HCT116 (cell line): ENCODE results near the gene DHCR7.

Experiments used
- POLR2A ChIP-seq: IDR thresholded peaks from 2 replicates; pipeline ENCODE4 v1.7.0; 2011; ENCODE audit warnings: borderline replicate concordance; ENCODE audit not compliant: insufficient read depth, insufficient read length; ENCODE audit errors: extremely low read depth
- POLR2AphosphoS5 ChIP-seq: IDR thresholded peaks from 2 replicates; pipeline ENCODE4 v1.6.1; 2011; ENCODE audit warnings: mild to moderate bottlenecking, low read depth, low read length, moderate library complexity
- RAD21 ChIP-seq: IDR thresholded peaks from 2 replicates; pipeline ENCODE4 v1.6.1; 2012; ENCODE audit warnings: low read depth, mild to moderate bottlenecking
- REST ChIP-seq: IDR thresholded peaks from 2 replicates; pipeline ENCODE4 v1.6.1; 2012; ENCODE audit warnings: low read depth
- SIN3A ChIP-seq: IDR thresholded peaks from 2 replicates; pipeline ENCODE4 v1.6.1; 2012; ENCODE audit warnings: low read depth
- SP1 ChIP-seq: IDR thresholded peaks from 2 replicates; pipeline ENCODE4 v1.6.1; 2012; ENCODE audit warnings: low read depth
- SRF ChIP-seq: IDR thresholded peaks from 2 replicates; pipeline ENCODE4 v1.6.1; 2012; ENCODE audit warnings: low read depth
- YY1 ChIP-seq: IDR thresholded peaks from 2 replicates; pipeline ENCODE4 v1.6.1; 2011; ENCODE audit warnings: low read length, low read depth, moderate library complexity, mild to moderate bottlenecking; ENCODE audit not compliant: insufficient replicate concordance; ENCODE audit errors: extremely low read depth
- ZBTB33 ChIP-seq: IDR thresholded peaks from 2 replicates; pipeline ENCODE4 v1.6.1; 2011; ENCODE audit warnings: mild to moderate bottlenecking, low read length, moderate library complexity; ENCODE audit not compliant: insufficient replicate concordance; ENCODE audit errors: extremely low read depth
- ZNF274 ChIP-seq: fragments of 200-500 bp; sonication (Bioruptor generic); IDR thresholded peaks from 2 replicates; pipeline ENCODE4 v1.6.1; 2014; ENCODE audit warnings: mild to moderate bottlenecking, low read depth, low read length, inconsistent platforms
- TF ChIP-seq, protein P1 (sequence below), 3 experiments: fragments of 200-600 bp in 1 of 3; sonication (generic) in 1 of 3; IDR thresholded peaks in 2 of 3; conservative IDR thresholded peaks in 1 of 3; 2 replicates each; pipeline ENCODE4 v1.5.1; 2012 to 2017; ENCODE audit warnings: low read depth in 2 of 3, low read length in 2 of 3, antibody characterized with exemption in 1 of 3, borderline replicate concordance in 1 of 3, control low read depth in 1 of 3, mild to moderate bottlenecking in 1 of 3, mixed read lengths in 1 of 3, mixed run types in 1 of 3, moderate library complexity in 1 of 3; ENCODE audit not compliant: insufficient read depth in 1 of 3

- TF ChIP-seq, protein P1, sequence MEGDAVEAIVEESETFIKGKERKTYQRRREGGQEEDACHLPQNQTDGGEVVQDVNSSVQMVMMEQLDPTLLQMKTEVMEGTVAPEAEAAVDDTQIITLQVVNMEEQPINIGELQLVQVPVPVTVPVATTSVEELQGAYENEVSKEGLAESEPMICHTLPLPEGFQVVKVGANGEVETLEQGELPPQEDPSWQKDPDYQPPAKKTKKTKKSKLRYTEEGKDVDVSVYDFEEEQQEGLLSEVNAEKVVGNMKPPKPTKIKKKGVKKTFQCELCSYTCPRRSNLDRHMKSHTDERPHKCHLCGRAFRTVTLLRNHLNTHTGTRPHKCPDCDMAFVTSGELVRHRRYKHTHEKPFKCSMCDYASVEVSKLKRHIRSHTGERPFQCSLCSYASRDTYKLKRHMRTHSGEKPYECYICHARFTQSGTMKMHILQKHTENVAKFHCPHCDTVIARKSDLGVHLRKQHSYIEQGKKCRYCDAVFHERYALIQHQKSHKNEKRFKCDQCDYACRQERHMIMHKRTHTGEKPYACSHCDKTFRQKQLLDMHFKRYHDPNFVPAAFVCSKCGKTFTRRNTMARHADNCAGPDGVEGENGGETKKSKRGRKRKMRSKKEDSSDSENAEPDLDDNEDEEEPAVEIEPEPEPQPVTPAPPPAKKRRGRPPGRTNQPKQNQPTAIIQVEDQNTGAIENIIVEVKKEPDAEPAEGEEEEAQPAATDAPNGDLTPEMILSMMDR (IDR thresholded peaks at IDR 0.05 in 2 of 3, conservative IDR thresholded peaks at IDR 0.05 in 1 of 3; ENCODE audit: borderline replicate concordance in 1 of 3, insufficient read depth in 1 of 3, low read depth in 2 of 3, low read length in 2 of 3) = no peak
- no peak for TF ChIP-seq SRF
- no peak for TF ChIP-seq RAD21
- no peak for TF ChIP-seq POLR2AphosphoS5
- no peak for TF ChIP-seq YY1
- no peak for TF ChIP-seq ZBTB33
- TF ChIP-seq SIN3A = no peak
- TF ChIP-seq POLR2A = no peak
- no peak for TF ChIP-seq REST
- TF ChIP-seq ZNF274 = no peak
- TF ChIP-seq SP1 = no peak
These were observed 19.0 kb upstream of the DHCR7 start for GRCh38 chr11:71467164-71467563.
